GM12864 (cell line): ENCODE measurements around the gene LPAR2.
A peak's percentile ranks its signal among the peaks of the same experiment; 100 is the strongest.
"Not testable (repeated sequence)": the region's sequence is repeated elsewhere in the genome, so short reads cannot be mapped to it uniquely, and the experiment has no call there.

Experiments
- DNase-seq: peaks from one replicate; pipeline ENCODE4 v3.0.0-alpha.2; 2011; ENCODE audit warnings: low read depth
- H3K4me3 ChIP-seq: 2 replicates; pipeline ENCODE4 v1.5.1; 2011; ENCODE audit warnings: mild to moderate bottlenecking, low read depth, low read length, control low read depth
- TF ChIP-seq, protein P1 (sequence below): IDR thresholded peaks from 2 replicates; pipeline ENCODE4 v1.5.1; 2011; ENCODE audit warnings: low read depth, mild to moderate bottlenecking, moderate library complexity, low read length, control low read depth, inconsistent platforms; ENCODE audit errors: missing control alignments

Gene LPAR2

DNA sequence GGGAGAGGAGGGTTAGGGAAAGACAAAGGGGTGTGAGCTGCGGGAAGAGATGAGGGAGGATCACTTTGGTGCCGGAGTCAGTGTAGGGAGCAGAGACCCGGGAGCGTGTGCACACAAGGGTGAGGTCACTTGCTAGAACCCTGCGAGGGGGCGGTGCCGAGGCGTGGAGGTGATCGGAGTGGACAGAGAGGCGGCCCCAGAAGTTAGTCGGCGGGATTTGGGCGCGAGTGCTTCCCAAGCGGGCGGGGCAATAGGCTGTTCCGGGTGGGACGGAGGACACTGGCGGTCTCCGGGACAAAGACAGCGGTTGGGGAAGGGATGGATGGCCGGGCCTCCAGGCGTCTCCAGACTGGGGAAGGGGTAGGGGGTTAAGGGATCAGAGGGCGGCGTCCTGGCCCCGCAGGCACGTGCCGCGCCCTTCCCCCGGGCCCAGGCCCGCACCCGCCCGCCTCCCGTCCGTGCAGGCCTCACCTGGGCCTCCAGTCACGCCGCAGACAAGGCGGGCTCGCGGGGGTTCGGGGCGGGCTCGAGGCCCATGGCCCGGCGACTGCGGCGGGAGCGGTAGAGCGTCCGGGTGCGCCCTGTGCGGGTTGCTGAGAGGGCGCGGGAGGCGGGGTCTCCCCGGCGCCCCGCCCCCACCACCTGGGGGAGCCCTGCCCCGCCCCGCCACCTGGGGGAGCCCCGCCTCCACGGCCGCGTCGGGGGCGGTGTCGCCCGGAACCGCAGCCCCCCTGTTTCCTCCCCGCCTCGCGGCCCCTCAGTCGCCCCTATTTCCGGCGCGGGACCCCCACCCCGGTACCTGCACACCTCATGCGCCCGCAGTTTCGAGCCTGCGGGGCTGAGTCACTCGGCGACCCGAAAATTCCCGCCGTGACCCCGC, at the start of gene LPAR2:
Gene LPAR2, minus strand, starts transcription at position 600 of the 880 bp plus-strand sequence. CDS start 945 bp downstream, outside the sequence.
- no peak for DNase-seq
- TF ChIP-seq, protein P1, sequence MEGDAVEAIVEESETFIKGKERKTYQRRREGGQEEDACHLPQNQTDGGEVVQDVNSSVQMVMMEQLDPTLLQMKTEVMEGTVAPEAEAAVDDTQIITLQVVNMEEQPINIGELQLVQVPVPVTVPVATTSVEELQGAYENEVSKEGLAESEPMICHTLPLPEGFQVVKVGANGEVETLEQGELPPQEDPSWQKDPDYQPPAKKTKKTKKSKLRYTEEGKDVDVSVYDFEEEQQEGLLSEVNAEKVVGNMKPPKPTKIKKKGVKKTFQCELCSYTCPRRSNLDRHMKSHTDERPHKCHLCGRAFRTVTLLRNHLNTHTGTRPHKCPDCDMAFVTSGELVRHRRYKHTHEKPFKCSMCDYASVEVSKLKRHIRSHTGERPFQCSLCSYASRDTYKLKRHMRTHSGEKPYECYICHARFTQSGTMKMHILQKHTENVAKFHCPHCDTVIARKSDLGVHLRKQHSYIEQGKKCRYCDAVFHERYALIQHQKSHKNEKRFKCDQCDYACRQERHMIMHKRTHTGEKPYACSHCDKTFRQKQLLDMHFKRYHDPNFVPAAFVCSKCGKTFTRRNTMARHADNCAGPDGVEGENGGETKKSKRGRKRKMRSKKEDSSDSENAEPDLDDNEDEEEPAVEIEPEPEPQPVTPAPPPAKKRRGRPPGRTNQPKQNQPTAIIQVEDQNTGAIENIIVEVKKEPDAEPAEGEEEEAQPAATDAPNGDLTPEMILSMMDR, result no peak
- peak within 1 kb of the TSS; percentile 67 for H3K4me3 ChIP-seq

DNA sequence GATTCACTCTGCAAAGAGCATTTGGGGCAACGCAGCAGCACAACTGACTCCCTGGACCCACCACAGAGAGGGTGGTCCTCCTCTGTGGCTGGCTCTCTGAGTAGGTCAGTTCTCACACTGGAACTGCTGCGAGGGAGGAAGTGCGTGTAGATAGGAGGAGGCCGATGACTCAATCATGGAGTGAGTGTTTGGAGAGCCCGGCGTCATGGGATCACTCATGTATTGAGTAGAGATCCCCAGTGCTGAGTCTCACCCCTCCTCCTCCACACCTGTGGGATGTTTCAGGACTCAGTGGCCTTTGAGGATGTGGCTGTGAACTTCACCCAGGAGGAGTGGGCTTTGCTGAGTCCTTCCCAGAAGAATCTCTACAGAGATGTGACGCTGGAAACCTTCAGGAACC, 49.6 kb upstream of the LPAR2 start:
- no peak for DNase-seq
- TF ChIP-seq, protein P1, result no peak
- H3K4me3 ChIP-seq, result no peak overlapping the region

DNA sequence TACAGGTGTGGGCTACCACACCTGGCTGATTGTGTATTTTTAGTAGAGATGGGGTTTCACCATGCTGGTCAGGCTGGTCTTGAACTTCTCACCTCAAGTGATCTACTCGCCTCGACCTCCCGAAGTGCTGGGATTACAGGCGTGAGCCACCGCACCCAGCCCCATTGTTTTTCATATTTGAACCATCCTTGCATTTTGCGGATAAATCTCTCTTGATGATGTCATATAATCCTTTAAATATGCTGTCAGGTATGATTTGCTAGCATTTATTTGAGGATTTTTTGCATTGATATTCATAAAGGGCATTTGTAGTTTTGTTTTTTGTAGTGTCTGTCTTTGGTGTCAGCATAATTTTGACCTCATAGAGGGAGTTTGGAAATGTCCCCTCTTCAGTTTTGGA, 46.3 kb upstream of the LPAR2 start:
- no peak for DNase-seq
- no peak overlapping the region for H3K4me3 ChIP-seq
- TF ChIP-seq, protein P1, result no peak

DNA sequence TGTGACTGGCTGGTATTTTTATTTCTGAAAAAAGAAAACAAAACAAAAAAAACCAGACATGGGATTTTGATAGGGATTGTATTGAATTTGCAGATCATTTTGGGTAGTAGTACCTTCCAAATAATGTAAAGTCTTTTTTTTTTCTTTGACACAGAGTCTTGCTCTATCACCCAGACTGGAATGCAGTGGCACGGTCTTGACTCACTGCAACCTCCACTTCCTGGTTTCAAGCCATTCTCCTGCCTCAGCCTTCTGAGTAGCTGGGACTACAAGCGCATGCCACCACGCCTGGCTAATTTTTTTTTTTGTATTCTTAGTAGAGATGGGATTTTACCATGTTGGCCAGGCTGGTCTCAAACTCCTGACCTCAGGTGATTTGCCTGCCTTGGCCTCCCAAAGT, 44.8 kb upstream of the LPAR2 start:
- DNase-seq, result no peak
- H3K4me3 ChIP-seq, result no peak overlapping the region
- TF ChIP-seq, protein P1, result no peak

DNA sequence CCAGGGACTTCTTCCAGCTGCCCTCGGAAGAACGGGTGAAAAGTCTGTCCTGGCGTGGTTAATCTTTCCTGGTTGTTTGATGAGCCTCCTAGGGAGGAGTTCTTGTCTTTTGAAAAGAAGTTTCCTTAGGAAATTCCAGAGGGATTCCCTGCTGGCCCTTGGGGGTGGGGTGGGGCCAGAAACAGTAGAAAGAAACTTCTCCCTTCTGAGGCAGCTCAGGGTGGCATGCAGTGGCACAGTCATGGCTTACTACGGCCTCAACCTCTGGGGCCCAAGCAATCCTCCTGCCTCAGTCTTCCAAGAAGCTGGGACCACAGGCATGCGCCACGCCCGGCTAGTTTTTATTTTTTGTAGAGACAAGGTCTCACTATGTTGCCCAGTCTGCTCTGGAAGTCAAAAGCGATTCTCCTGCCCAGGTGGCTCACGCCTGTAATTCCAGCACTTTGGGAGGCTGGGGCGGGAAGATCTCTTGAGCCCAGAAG, 42.1 kb upstream of the LPAR2 start:
- DNase-seq, result no peak
- TF ChIP-seq, protein P1, result no peak
- peak overlapping the region; percentile 95 for H3K4me3 ChIP-seq

DNA sequence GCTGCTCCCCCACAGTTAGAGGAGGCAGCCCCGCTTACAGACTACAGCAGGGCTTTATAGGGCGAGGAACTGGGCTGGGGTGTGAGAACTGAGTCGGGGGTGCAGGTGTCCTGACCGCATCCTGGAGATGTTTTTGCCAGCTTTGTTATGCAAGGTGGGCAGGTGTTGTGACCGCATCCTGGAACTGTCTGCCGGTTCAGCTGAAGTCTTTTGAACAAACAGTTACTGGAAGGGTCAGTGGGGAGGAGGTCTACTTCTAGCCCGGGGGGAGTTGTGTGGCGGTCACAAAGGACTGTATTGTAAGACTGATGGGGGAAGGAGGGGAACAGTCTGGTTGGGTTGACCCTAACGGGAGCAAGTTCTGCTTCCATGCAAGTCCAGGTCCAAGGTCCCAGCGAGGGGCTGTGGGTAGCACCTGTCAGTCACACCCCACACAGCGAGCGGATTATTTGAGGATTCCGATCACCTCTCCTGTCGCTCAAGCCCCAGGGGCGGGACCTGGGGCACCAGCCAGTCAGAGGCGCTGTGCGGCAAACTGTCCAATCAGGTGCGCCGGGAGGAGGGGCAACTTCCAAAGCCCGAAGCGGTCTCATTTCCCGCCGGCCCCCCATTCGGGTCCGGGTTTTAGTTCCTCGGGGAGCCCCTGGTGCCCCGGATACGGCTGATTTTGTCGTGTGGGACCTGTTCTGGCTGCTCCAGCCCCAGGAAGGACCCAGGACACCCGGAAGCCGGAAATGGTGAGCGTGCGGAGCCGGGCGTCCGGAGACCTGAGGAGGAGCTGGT, 40.4 kb upstream of the LPAR2 start, which contains the start of gene ZNF101:
Gene ZNF101, plus strand, starts transcription at position 610 of the 783 bp plus-strand sequence. Its CDS starts 125 bp downstream, at position 735.
- H3K4me3 ChIP-seq, result peak within 1 kb of the TSS; percentile 95
- peak; percentile 95 for DNase-seq
- TF ChIP-seq, protein P1, result no peak

DNA sequence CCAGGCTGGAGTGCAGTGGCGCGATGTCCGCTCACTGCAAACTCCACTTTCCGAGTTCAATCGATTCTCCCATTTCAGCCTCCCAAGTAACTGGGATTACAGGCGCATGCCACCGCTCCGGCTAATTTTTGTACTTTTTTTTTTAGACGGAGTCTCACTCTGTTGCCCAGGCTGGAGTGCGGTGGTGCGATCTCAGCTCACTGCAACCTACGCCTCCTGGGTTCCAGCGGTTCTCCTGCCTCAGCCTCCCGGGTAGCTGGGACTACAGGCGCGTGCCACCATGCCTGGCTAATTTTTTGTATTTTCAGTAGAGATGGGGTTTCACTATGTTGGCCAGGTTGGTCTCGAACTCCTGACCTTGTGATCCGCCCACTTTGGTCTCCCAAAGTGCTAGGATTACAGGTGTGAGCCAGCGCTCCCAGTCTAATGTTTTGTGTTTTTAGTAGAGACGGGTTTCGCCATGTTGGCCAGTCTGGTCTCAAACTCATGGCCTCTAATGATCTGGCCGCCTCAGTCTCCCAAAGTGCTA, 37.5 kb upstream of the LPAR2 start:
- H3K4me3 ChIP-seq, DNase-seq: not testable (repeated sequence)
